Neural progenitor cell (in vitro differentiated cells): ENCODE data around the gene OR8D1. TPM values are rescaled to one million over a fixed set of nuclear protein-coding genes. Genes with fewer than 3 reads are reported as not detected.

Source experiments
- DNase-seq: peaks from one replicate; pipeline ENCODE4 v3.0.0-alpha.2; 2016; ENCODE audit warnings: low spot score
- H2AFZ ChIP-seq: fragments of 200-600 bp; sonication (generic); replicated peaks from 2 replicates; pipeline ENCODE4 v1.6.1; 2016; ENCODE audit warnings: antibody characterized with exemption
- H3F3A ChIP-seq: fragments of 200-600 bp; sonication (generic); 2 replicates; pipeline ENCODE4 v1.6.1; 2016; ENCODE audit warnings: antibody characterized with exemption, low read depth
- H3K27ac ChIP-seq: fragments of 200-600 bp; sonication (generic); 2 replicates; pipeline ENCODE4 v1.5.1; 2016; ENCODE audit warnings: mild to moderate bottlenecking
- H3K27me3 ChIP-seq: fragments of 200-600 bp; sonication (generic); 2 replicates; pipeline ENCODE4 v1.6.1; 2016; ENCODE audit warnings: mild to moderate bottlenecking, moderate library complexity
- H3K36me3 ChIP-seq: fragments of 200-600 bp; sonication (generic); 2 replicates; pipeline ENCODE4 v1.5.1; 2016
- H3K4me1 ChIP-seq: fragments of 200-600 bp; sonication (generic); 2 replicates; pipeline ENCODE4 v1.6.1; 2016; ENCODE audit warnings: mixed run types
- H3K4me2 ChIP-seq: fragments of 200-600 bp; sonication (generic); 2 replicates; pipeline ENCODE4 v1.6.1; 2016
- H3K4me3 ChIP-seq: fragments of 200-600 bp; sonication (generic); 2 replicates; pipeline ENCODE4 v1.5.1; 2016
- H3K79me2 ChIP-seq: fragments of 200-600 bp; sonication (generic); 2 replicates; pipeline ENCODE4 v1.6.1; 2016; ENCODE audit warnings: low read depth
- H3K9ac ChIP-seq: fragments of 200-600 bp; sonication (generic); 2 replicates; pipeline ENCODE4 v1.6.1; 2016
- H3K9me3 ChIP-seq: fragments of 200-600 bp; sonication (generic); 2 replicates; pipeline ENCODE4 v1.5.1; 2016; ENCODE audit warnings: low read depth
- H4K20me1 ChIP-seq: fragments of 200-600 bp; sonication (generic); 2 replicates; pipeline ENCODE4 v1.6.1; 2016; ENCODE audit warnings: low read depth
- H3K27ac Mint-ChIP-seq: 3 replicates; pipeline ENCODE4 v1.8.0; 2021; ENCODE audit warnings: mixed read lengths
- H3K27me3 Mint-ChIP-seq: 2 replicates; pipeline ENCODE4 v1.8.0; 2022; ENCODE audit warnings: low read depth, mild to moderate bottlenecking, inconsistent platforms, moderate library complexity, mixed read lengths; ENCODE audit not compliant: insufficient read depth
- H3K36me3 Mint-ChIP-seq: 3 replicates; pipeline ENCODE4 v1.8.0; 2021; ENCODE audit warnings: mixed read lengths
- H3K4me1 Mint-ChIP-seq: 3 replicates; pipeline ENCODE4 v1.8.0; 2021; ENCODE audit warnings: mixed read lengths
- H3K4me3 Mint-ChIP-seq: 3 replicates; pipeline ENCODE4 v1.8.0; 2021; ENCODE audit warnings: mild to moderate bottlenecking, moderate library complexity, mixed read lengths
- H3K9me3 Mint-ChIP-seq: 3 replicates; pipeline ENCODE4 v1.8.0; 2020; ENCODE audit warnings: mixed read lengths
- CTCF ChIP-seq: fragments of 200-600 bp; sonication (generic); IDR thresholded peaks from 2 replicates; pipeline ENCODE4 v1.5.1; 2017; ENCODE audit warnings: antibody characterized with exemption, mild to moderate bottlenecking
- EZH2 ChIP-seq: fragments of 200-600 bp; sonication (generic); IDR thresholded peaks from 2 replicates; pipeline ENCODE4 v1.6.1; 2017; ENCODE audit warnings: antibody characterized with exemption, mild to moderate bottlenecking, moderate library complexity
- EZH2phosphoT487 ChIP-seq: fragments of 200-600 bp; sonication (generic); IDR thresholded peaks from 2 replicates; pipeline ENCODE4 v1.6.1; 2017; ENCODE audit warnings: antibody characterized with exemption
- total RNA-seq: library from RNA; depleted of rRNA; stranded (reverse); fragments of >200 nt; gene quantifications from 2 replicates; pipeline ENCODE4 v1.2.3, GENCODE V29; 2015; ENCODE audit warnings: low replicate concordance

Gene OR8D1
- total RNA-seq, 1 donor from 2014 or later: not detected

- no peaks in the 10 kb centered on the region for H3F3A ChIP-seq
- H3K27me3 ChIP-seq: no peaks in the 10 kb centered on the region
- Mint-ChIP-seq H3K27me3 (no peaks in the 10 kb centered on the region), H3K4me3 (no peak overlapping the region), H3K9me3 (no peaks in the 10 kb centered on the region), H3K4me1 (no peaks in the 10 kb centered on the region), H3K27ac (no peak overlapping the region), H3K36me3 (no peaks in the 10 kb centered on the region)
- H3K4me2 ChIP-seq: no peak overlapping the region
- H2AFZ ChIP-seq: peak overlapping the region; percentile 14
- H4K20me1 ChIP-seq: no peaks in the 10 kb centered on the region
- no peaks in the 10 kb centered on the region for H3K36me3 ChIP-seq
- H3K9me3 ChIP-seq: no peaks in the 10 kb centered on the region
- TF ChIP-seq EZH2phosphoT487: no peak
- H3K9ac ChIP-seq: no peak overlapping the region
- no peak overlapping the region for H3K4me3 ChIP-seq
- H3K27ac ChIP-seq: no peak overlapping the region
- H3K79me2 ChIP-seq: no peaks in the 10 kb centered on the region
- DNase-seq: no peak
- H3K4me1 ChIP-seq: no peaks in the 10 kb centered on the region
These were observed 11.2 kb downstream of the OR8D1 start for GRCh38 chr11:124302347-124303125.

- no peak overlapping the region for H3K27ac ChIP-seq
- Mint-ChIP-seq H3K27me3 (no peaks in the 10 kb centered on the region), H3K4me1 (no peaks in the 10 kb centered on the region), H3K9me3 (no peaks in the 10 kb centered on the region), H3K36me3 (no peaks in the 10 kb centered on the region), H3K27ac (no peak overlapping the region), H3K4me3 (no peak overlapping the region)
- no peaks in the 10 kb centered on the region for H3F3A ChIP-seq
- TF ChIP-seq CTCF (no peak), EZH2phosphoT487 (no peak), EZH2 (no peak)
- no peaks in the 10 kb centered on the region for H3K9me3 ChIP-seq
- no peak overlapping the region for H3K4me3 ChIP-seq
- H3K4me1 ChIP-seq: no peaks in the 10 kb centered on the region
- H2AFZ ChIP-seq: no peak overlapping the region
- H4K20me1 ChIP-seq: no peaks in the 10 kb centered on the region
- H3K79me2 ChIP-seq: no peaks in the 10 kb centered on the region
- no peak overlapping the region for H3K4me2 ChIP-seq
- no peak for DNase-seq
- H3K36me3 ChIP-seq: no peaks in the 10 kb centered on the region
- H3K27me3 ChIP-seq: no peaks in the 10 kb centered on the region
- no peak overlapping the region for H3K9ac ChIP-seq
These were observed 12.2 kb downstream of the OR8D1 start for GRCh38 chr11:124301548-124301947.

GRCh38 chr11:124297921-124298320 lies 15.8 kb downstream of the OR8D1 start:
- no peak overlapping the region for H3K9ac ChIP-seq
- H4K20me1 ChIP-seq: no peaks in the 10 kb centered on the region
- H3F3A ChIP-seq: no peaks in the 10 kb centered on the region
- Mint-ChIP-seq H3K36me3 (no peaks in the 10 kb centered on the region), H3K27ac (no peak overlapping the region), H3K27me3 (no peaks in the 10 kb centered on the region), H3K9me3 (no peaks in the 10 kb centered on the region), H3K4me1 (no peaks in the 10 kb centered on the region), H3K4me3 (no peak overlapping the region)
- H3K9me3 ChIP-seq: no peaks in the 10 kb centered on the region
- H3K27ac ChIP-seq: no peak overlapping the region
- H3K79me2 ChIP-seq: no peaks in the 10 kb centered on the region
- no peaks in the 10 kb centered on the region for H3K36me3 ChIP-seq
- no peaks in the 10 kb centered on the region for H3K27me3 ChIP-seq
- no peak overlapping the region for H3K4me2 ChIP-seq
- TF ChIP-seq EZH2phosphoT487 (no peak), CTCF (no peak), EZH2 (no peak)
- no peak overlapping the region for H2AFZ ChIP-seq
- no peaks in the 10 kb centered on the region for H3K4me1 ChIP-seq
- no peak overlapping the region for H3K4me3 ChIP-seq
- DNase-seq: no peak

- H3F3A ChIP-seq: no peaks in the 10 kb centered on the region
- DNase-seq: no peak
- H4K20me1 ChIP-seq: no peaks in the 10 kb centered on the region
- H3K79me2 ChIP-seq: no peaks in the 10 kb centered on the region
- no peak overlapping the region for H3K4me2 ChIP-seq
- H3K4me3 Mint-ChIP-seq: no peak overlapping the region
- no peak overlapping the region for H3K27ac ChIP-seq
- H3K27me3 Mint-ChIP-seq: no peaks in the 10 kb centered on the region
- TF ChIP-seq EZH2 (no peak), CTCF (no peak), EZH2phosphoT487 (no peak)
- H3K9me3 ChIP-seq: no peaks in the 10 kb centered on the region
- H3K36me3 ChIP-seq: no peaks in the 10 kb centered on the region
- no peak overlapping the region for H3K27ac Mint-ChIP-seq
- H3K4me1 ChIP-seq: no peaks in the 10 kb centered on the region
- no peaks in the 10 kb centered on the region for H3K4me1 Mint-ChIP-seq
- no peak overlapping the region for H3K9ac ChIP-seq
- no peaks in the 10 kb centered on the region for H3K36me3 Mint-ChIP-seq
- peaks cover 5% of the 10 kb centered on the region for H3K9me3 Mint-ChIP-seq
- no peak overlapping the region for H2AFZ ChIP-seq
- no peak overlapping the region for H3K4me3 ChIP-seq
- no peaks in the 10 kb centered on the region for H3K27me3 ChIP-seq
These were observed 17.7 kb downstream of the OR8D1 start for GRCh38 chr11:124296016-124296415.
